ENCODE results near the gene ZNRF3. TPM values are rescaled to one million over a fixed set of nuclear protein-coding genes. Genes with fewer than 3 reads are reported as not detected.
A peak's percentile ranks its signal among the peaks of the same experiment; 100 is the strongest.
"Not testable (repeated sequence)": the region's sequence is repeated elsewhere in the genome, so short reads cannot be mapped to it uniquely, and the experiment has no call there.

ZNRF3 gene
- total RNA-seq, 4 donors from 2014 or later: 10.4 to 18.0 (median 14.2) TPM

DNA sequence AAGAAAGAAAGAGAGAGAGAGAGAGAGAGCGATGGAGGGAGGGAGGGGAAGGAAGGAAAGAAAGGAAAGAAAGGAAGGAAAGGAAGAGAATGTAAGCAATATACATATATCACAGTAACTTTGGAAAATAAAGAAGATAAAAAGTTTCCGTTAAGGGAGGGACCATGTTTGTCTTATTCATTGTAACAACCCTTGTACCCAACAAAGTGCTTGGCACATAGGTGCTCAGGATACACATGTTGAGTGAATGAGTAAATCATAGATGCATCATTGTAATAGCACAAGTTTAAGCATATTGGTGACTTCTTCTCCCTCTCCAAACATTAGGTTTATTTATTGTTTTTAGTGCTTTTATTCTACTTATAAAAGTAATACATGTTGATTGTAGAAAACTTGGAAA, 39.7 kb upstream of the ZNRF3 start:
- WGBS, 2 donors: 88 to 93% methylated on average over 2 of the region's 2 CpGs
- no peak for DNase-seq
- Histone ChIP-seq H3K4me1 (no peaks in the 10 kb centered on the region), H3K36me3 (no peaks in the 10 kb centered on the region), H3K4me3 (replicated peaks in 1 of 3) (no peak overlapping the region), H3K27me3 (no peaks in the 10 kb centered on the region), H3K9me3 (no peaks in the 10 kb centered on the region), H3K27ac (no peak overlapping the region)
- TF ChIP-seq, protein P1, sequence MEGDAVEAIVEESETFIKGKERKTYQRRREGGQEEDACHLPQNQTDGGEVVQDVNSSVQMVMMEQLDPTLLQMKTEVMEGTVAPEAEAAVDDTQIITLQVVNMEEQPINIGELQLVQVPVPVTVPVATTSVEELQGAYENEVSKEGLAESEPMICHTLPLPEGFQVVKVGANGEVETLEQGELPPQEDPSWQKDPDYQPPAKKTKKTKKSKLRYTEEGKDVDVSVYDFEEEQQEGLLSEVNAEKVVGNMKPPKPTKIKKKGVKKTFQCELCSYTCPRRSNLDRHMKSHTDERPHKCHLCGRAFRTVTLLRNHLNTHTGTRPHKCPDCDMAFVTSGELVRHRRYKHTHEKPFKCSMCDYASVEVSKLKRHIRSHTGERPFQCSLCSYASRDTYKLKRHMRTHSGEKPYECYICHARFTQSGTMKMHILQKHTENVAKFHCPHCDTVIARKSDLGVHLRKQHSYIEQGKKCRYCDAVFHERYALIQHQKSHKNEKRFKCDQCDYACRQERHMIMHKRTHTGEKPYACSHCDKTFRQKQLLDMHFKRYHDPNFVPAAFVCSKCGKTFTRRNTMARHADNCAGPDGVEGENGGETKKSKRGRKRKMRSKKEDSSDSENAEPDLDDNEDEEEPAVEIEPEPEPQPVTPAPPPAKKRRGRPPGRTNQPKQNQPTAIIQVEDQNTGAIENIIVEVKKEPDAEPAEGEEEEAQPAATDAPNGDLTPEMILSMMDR (IDR thresholded peaks at IDR 0.05): no peak
- no peak for TF ChIP-seq POLR2A (IDR thresholded peaks at IDR 0.05)
- intact Hi-C loops (cut with DNase I): no loop called here

DNA sequence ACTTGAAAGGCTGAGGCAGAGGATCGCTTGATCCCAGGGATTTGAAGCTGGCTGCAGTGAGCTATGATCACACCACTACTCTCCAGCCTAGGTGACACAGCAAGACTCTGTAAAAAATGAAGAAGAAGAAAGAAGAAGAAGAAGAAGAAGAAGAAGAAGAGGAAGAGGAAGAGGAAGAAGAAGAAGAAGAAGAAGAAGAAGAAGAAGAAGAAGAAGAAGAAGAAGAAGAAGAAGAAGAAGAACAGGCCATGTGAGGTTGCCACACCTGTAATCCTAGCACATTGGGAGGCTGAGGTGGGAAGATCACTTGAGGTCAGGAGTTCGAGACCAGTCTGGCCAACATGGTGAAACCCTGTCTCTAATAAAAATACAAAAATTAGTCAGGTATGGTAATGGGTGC, 39.1 kb upstream of the ZNRF3 start:
- WGBS, 2 donors: 92 to 96% methylated on average over 2 of the region's 2 CpGs
- H3K36me3 ChIP-seq, DNase-seq: not testable (repeated sequence)

DNA sequence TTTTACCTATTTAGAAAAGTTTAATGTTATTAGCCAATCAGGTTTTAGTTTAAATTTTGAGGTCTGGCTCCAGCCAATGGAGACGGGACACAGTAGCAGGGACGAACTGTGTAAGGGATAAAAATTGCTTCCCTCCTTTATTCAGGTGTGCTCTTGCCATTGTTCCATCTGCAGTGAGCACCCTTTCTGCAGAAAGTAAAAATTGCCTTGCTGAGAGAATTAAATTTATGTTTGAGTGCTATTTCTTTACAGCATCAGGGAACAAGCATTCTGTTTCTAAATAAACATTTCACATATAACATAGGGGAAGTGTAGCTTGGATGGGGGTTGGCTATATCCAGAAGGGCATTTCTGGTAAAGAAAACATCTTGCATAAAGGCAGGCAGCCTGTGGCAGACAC, 36.4 kb upstream of the ZNRF3 start:
- Histone ChIP-seq H3K27me3 (no peaks in the 10 kb centered on the region), H3K27ac (no peak overlapping the region), H3K36me3 (no peaks in the 10 kb centered on the region), H3K4me1 (no peaks in the 10 kb centered on the region), H3K9me3 (no peaks in the 10 kb centered on the region), H3K4me3 (replicated peaks in 1 of 3) (no peak overlapping the region)
- no peak for DNase-seq
- intact Hi-C loops (cut with DNase I): no loop called here
- TF ChIP-seq, protein P1 (IDR thresholded peaks at IDR 0.05): no peak
- 94 to 95% methylated on average over 2 of the region's 2 CpGs for WGBS, 2 donors

More for the DNA sequence above, 39.1 kb upstream of the ZNRF3 start:
- H3K27ac ChIP-seq; H3K4me1 ChIP-seq; H3K9me3 ChIP-seq; H3K27me3 ChIP-seq; H3K4me3 ChIP-seq (replicated peaks in 1 of 3); intact Hi-C loops (cut with DNase I): not testable (repeated sequence)

DNA sequence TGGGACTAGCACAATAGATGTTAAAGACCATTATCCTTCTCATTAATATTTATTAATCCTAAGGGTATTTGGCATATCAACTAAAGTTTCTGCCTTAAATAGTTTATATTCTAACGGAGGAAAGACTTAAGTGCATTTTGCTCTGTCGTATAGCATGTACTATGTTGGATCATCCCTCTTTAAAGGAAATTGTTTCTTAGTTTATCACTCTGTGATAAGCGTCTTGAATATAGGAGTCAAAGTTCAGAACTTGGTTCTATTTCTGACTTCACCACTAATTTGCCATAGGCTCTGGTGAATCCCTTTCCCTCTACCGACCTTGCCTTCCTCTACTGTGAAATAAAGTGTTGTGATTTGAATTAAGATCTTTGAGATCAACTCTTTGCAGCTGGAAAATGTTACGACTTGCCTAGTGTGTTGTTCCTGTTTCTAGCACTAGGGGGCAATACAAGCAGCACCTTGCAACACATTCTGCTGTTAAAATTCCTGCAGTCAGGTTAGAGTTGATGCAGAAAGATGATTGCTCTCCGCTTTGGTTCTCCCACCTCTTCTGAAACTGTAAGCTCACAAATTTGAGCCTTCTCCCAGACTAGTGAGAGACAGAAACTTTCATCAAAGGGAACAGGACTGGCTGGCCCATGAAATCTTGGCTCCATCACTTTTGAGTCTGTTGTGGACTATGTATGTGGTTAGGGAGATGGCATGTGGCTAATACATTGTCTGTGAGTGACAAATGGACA, 27.8 kb upstream of the ZNRF3 start:
- no peak overlapping the region for H3K4me3 ChIP-seq (replicated peaks in 1 of 3)
- peak; percentile 39 to 41 for DNase-seq
- H3K9me3 ChIP-seq: no peaks in the 10 kb centered on the region
- H3K36me3 ChIP-seq: no peaks in the 10 kb centered on the region
- no peaks in the 10 kb centered on the region for H3K4me1 ChIP-seq
- intact Hi-C loops (cut with DNase I): loop anchor here (2.0 to 10.0 kb wide), 2 partner anchors 185 to 389 kb away; no protein-coding TSS in a partner anchor
- H3K27ac ChIP-seq: no peak overlapping the region
- H3K27me3 ChIP-seq: no peaks in the 10 kb centered on the region
- TF ChIP-seq, protein P1 (IDR thresholded peaks at IDR 0.05): peak; percentile 65 to 99 (median 91)
- TF ChIP-seq POLR2A (IDR thresholded peaks at IDR 0.05): no peak
- WGBS, 2 donors: 29 to 34% methylated on average over 6 of the region's 6 CpGs

DNA sequence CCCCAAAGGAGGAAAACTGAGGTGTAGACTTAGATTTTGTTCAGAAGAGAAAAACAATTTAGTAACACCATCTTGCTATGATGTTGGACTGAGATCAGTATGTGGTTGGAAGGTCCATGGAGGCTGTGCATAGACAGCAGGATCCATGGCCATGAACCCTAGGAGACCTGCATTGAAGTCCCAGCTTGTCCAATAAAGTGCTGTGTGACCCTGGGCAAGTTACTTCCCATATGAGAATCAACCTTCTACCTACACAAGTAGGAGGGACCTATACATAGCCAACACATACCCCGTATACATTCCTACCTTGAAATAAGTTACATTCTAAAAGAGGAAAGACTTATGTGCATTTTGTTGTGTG, 27.3 kb upstream of the ZNRF3 start:
- H3K36me3 ChIP-seq: no peaks in the 10 kb centered on the region
- H3K9me3 ChIP-seq: no peaks in the 10 kb centered on the region
- no peak overlapping the region for H3K27ac ChIP-seq
- no peak overlapping the region for H3K4me3 ChIP-seq (replicated peaks in 1 of 3)
- intact Hi-C loops (cut with DNase I): loop anchor here (10.0 kb wide), 1 partner anchor 389 kb away; no protein-coding TSS in a partner anchor
- DNase-seq: no peak
- no peaks in the 10 kb centered on the region for H3K27me3 ChIP-seq
- 97% methylated on average over 1 of the region's 1 CpG for WGBS, 2 donors
- H3K4me1 ChIP-seq: no peaks in the 10 kb centered on the region
- no peak for TF ChIP-seq POLR2A (IDR thresholded peaks at IDR 0.05)
- TF ChIP-seq, protein P1 (IDR thresholded peaks at IDR 0.05): no peak
